Measurements from ENCODE around the gene MYO1A.

DNA sequence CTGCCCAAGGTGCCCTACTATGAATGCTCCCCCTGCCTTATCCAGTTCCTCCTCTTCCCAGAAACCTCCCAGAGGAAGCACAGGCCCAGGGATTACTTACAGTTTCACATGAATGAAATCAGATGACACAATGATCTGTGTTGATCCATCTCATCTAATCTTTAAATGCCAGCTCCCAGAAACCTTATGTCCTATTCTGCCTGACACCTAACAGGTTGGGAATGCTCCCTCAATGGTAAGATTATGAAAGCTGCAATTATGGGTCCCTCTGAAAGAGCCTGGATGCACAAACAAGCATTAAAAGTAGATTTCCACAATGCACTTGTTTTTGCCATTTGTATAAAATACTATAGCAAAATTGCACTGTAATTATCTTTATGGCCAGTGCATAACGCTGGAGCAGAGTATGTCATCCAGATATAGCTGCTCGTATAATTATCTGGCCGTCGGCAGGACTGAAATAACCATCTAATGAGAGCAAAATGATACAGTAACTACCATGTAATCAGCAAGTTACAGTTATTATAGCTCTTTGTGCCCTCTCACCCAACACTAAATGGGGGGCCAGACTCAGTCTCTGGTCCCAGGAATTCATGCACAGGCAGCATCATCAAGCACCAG, 39.2 kb downstream of the MYO1A start:
- TF ChIP-seq CTCF (IDR thresholded peaks at IDR 0.05; ENCODE audit: borderline replicate concordance, extremely low read depth, low read length, poor library complexity, severe bottlenecking) (no peak), EZH2 (IDR thresholded peaks at IDR 0.05; ENCODE audit: borderline replicate concordance, low read depth, low read length, severe bottlenecking) (no peak)

Measured in DND-41 (cell line).